ENCODE data around the gene TRIM64.
"Not testable (repeated sequence)": the region's sequence is repeated elsewhere in the genome, so short reads cannot be mapped to it uniquely, and the experiment has no call there.

TRIM64 gene

GRCh38 chr11:89965737-89966136 is at the start of gene TRIM64:
TSS of gene TRIM64 (plus strand) at chr11:89966037. CDS start at chr11:89968504, 2,467 bp downstream.
- H3K4me1 ChIP-seq (ENCODE audit: insufficient read depth, low read length); H3K4me3 ChIP-seq (ENCODE audit: low read length); H3K9me3 ChIP-seq (ENCODE audit: insufficient read depth, low read depth, low read length); H3K27me3 ChIP-seq (ENCODE audit: insufficient read depth, low read length); H3K27ac ChIP-seq (ENCODE audit: low read length); H3K36me3 ChIP-seq (ENCODE audit: insufficient read depth, low read depth, low read length); H3K9ac ChIP-seq (ENCODE audit: low read depth, low read length): not testable (repeated sequence)

GRCh38 chr11:89922195-89922660 is 43.6 kb upstream of the TRIM64 start, which contains the start of gene TRIM49D1:
TSS of gene TRIM49D1 (minus strand) at chr11:89922245. CDS start at chr11:89917710, 4,535 bp downstream.
- no peak within 1 kb of the TSS for H3K4me3 ChIP-seq (ENCODE audit: low read length)
- no peaks in the 10 kb centered on the region for H3K36me3 ChIP-seq (ENCODE audit: insufficient read depth, low read depth, low read length)
- no peak within 1 kb of the TSS for H3K27ac ChIP-seq (ENCODE audit: low read length)
- H3K4me1 ChIP-seq (ENCODE audit: insufficient read depth, low read length) = no peaks in the 10 kb centered on the region
- no peak within 1 kb of the TSS for H3K9ac ChIP-seq (ENCODE audit: low read depth, low read length)
- no peaks in the 10 kb centered on the region for H3K27me3 ChIP-seq (ENCODE audit: insufficient read depth, low read length)
- H3K9me3 ChIP-seq (ENCODE audit: insufficient read depth, low read depth, low read length) = no peaks in the 10 kb centered on the region

DNA sequence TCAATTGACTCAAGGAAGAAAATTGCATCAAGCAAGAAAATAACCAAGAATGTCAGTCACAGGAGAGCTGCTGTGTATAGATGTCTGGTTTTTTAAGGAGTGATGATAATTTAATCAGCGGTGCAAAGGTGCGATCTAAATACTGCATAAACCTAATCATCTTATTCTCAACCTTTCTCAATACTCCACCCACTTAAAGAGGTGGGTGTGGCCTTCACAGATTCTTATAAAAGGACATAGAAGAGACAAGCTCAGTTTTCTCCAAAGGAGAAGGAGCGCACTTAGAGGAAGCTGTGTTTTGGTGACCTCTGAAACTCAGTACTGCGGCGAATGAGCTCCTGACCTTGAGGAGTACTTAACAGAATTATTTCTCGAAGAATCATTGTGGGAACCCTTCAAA is 42.1 kb upstream of the TRIM64 start, which contains the start of gene TRIM49D2:
Gene TRIM49D2 (plus strand): TSS at position 301 of the 400 bp plus-strand sequence. CDS start 2,698 bp downstream, outside the sequence.
- H3K4me3 ChIP-seq (ENCODE audit: low read length); H3K9me3 ChIP-seq (ENCODE audit: insufficient read depth, low read depth, low read length); H3K27me3 ChIP-seq (ENCODE audit: insufficient read depth, low read length); H3K27ac ChIP-seq (ENCODE audit: low read length); H3K36me3 ChIP-seq (ENCODE audit: insufficient read depth, low read depth, low read length); H3K9ac ChIP-seq (ENCODE audit: low read depth, low read length); H3K4me1 ChIP-seq (ENCODE audit: insufficient read depth, low read length): not testable (repeated sequence)

GRCh38 chr11:89960833-89961232 is 5.0 kb upstream of the TRIM64 start:
- H3K4me3 ChIP-seq (ENCODE audit: low read length); H3K36me3 ChIP-seq (ENCODE audit: insufficient read depth, low read depth, low read length); H3K27ac ChIP-seq (ENCODE audit: low read length); H3K9me3 ChIP-seq (ENCODE audit: insufficient read depth, low read depth, low read length); H3K27me3 ChIP-seq (ENCODE audit: insufficient read depth, low read length); H3K4me1 ChIP-seq (ENCODE audit: insufficient read depth, low read length); H3K9ac ChIP-seq (ENCODE audit: low read depth, low read length): not testable (repeated sequence)

Data from iPS-20b (cell line).